ENCODE data around the gene INSIG2. TPM values are rescaled to one million over a fixed set of nuclear protein-coding genes. Genes with fewer than 3 reads are reported as not detected.

INSIG2 gene
- total RNA-seq, 4 donors from 2014 or later, result 3.6 to 42.4 (median 25.8) TPM

DNA sequence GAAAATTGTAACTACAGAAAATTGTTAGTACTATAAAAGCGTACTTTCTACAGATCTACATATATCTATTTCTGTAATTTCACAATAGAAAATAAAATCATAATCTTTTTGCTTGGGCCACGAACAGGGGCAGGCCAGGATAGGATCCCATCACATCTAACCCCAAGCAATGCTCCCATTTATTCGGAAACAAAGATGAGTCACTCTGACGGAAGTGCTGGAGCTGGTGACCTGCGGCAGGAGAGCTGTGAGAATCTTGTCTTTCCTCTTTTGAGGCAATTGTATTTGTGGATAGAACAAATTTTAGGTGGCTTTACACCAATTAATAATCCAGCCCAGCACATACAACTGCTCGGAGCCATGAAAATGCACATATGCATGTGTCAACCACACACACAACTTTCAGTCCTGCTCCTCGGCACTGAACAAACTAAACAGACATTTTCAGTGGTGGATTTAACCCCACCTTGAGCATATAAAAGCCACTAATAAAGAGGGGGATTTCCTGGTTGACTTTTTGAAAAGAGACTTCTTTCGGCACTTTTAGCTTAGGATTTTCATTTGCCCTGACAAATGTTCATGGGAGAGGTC is 22.3 kb upstream of the INSIG2 start:
- Histone ChIP-seq H3K9me3 (no peaks in the 10 kb centered on the region), H3K4me3 (no peak overlapping the region), H3K27me3 (no peaks in the 10 kb centered on the region), H3K4me1 (no peaks in the 10 kb centered on the region), H3K27ac (no peak overlapping the region), H3K36me3 (no peaks in the 10 kb centered on the region)
- intact Hi-C loops (cut with DNase I; ENCODE audit: low total_unique reads), result no loop called here
- TF ChIP-seq POLR2A (IDR thresholded peaks at IDR 0.05), result no peak
- TF ChIP-seq, protein P1, sequence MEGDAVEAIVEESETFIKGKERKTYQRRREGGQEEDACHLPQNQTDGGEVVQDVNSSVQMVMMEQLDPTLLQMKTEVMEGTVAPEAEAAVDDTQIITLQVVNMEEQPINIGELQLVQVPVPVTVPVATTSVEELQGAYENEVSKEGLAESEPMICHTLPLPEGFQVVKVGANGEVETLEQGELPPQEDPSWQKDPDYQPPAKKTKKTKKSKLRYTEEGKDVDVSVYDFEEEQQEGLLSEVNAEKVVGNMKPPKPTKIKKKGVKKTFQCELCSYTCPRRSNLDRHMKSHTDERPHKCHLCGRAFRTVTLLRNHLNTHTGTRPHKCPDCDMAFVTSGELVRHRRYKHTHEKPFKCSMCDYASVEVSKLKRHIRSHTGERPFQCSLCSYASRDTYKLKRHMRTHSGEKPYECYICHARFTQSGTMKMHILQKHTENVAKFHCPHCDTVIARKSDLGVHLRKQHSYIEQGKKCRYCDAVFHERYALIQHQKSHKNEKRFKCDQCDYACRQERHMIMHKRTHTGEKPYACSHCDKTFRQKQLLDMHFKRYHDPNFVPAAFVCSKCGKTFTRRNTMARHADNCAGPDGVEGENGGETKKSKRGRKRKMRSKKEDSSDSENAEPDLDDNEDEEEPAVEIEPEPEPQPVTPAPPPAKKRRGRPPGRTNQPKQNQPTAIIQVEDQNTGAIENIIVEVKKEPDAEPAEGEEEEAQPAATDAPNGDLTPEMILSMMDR (IDR thresholded peaks at IDR 0.05), result no peak
- DNase-seq, result no peak

DNA sequence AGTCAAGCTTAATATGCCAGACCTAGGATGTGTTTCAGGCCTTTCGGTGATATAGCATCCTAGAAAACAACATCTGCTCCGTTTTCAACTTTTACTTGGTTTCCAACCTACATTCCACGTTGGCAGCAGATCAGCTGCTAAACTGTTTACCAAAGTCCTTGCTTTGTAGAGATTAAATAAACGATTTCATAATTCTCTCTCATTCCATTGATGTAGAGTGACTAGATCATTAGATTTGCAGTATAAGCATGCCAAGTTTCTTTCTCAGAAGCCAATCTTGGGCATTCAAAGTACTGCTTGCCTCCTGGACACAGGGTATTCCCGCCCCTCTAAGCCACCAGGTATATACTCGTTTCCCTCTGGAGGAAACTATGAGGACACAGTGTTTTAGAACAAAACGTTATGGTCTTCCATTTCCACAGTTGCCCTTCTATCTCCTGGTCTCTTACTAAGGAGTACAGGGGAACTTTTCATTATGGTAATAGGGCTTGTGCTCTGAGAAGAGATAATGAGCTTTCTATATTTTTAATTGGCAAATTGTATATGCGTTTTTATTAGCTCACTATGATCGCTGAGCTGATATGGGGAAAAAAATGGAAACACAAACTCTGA is 10.5 kb upstream of the INSIG2 start:
- intact Hi-C loops (cut with DNase I; ENCODE audit: low total_unique reads), result no loop called here
- H3K4me1 ChIP-seq, result no peaks in the 10 kb centered on the region
- no peaks in the 10 kb centered on the region for H3K9me3 ChIP-seq
- H3K27me3 ChIP-seq, result no peaks in the 10 kb centered on the region
- no peak overlapping the region for H3K27ac ChIP-seq
- no peak for TF ChIP-seq POLR2A (IDR thresholded peaks at IDR 0.05)
- TF ChIP-seq, protein P1 (IDR thresholded peaks at IDR 0.05), result no peak
- DNase-seq, result no peak
- H3K4me3 ChIP-seq, result no peak overlapping the region
- H3K36me3 ChIP-seq, result no peaks in the 10 kb centered on the region

DNA sequence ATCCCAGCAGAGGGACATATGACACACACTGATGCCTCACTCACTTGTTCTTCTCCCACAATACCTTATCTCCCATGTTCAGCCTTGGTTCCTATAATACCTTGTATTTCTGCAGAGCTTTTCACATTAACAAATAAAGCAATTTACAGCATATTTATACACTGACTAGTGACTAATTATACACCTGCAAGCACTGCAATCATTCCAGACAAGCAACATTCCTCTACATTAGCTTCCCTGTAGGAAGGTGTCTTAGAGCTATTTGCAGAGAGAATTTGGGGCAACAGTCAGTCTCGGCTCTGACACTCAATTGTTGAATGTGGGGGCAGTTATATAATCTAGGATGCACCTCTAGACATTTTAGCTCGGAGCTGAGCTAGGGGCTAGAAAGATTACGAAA is 9.5 kb upstream of the INSIG2 start:
- DNase-seq, result no peak
- TF ChIP-seq, protein P1 (IDR thresholded peaks at IDR 0.05), result no peak
- no peak for TF ChIP-seq POLR2A (IDR thresholded peaks at IDR 0.05)
- Histone ChIP-seq H3K4me3 (no peak overlapping the region), H3K36me3 (no peaks in the 10 kb centered on the region), H3K27me3 (no peaks in the 10 kb centered on the region), H3K9me3 (no peaks in the 10 kb centered on the region), H3K4me1 (no peaks in the 10 kb centered on the region), H3K27ac (no peak overlapping the region)
- intact Hi-C loops (cut with DNase I; ENCODE audit: low total_unique reads), result no loop called here

DNA sequence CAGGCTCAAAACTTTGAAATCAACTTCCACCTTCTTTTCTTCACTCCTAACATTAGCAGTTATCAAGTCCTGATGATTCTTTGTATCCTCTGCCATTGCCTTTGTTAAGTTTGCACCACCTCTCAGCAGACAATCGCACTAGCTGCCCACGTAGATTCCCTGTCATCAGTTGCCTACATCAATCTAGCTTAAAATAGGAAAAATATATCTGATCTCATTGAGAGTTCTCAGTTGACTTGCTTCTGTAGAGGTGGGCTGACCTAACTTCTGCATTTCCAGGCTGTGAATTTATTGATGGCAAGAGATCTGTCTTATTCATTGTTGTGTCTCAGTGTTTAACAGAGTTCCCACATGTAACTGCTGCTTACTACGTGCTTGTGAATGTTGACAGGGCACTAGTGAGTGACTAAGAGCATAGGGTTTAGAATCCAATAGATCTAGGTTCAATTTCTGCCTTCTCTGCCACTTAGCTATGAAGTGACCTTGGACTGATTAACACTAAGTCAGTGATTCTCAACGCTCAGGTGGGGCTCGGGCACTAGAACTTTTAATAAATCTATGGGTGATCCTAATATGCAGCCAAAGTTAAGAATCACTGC is 3.7 kb upstream of the INSIG2 start:
- DNase-seq, result no peak
- no peaks in the 10 kb centered on the region for H3K27me3 ChIP-seq
- no peak overlapping the region for H3K4me3 ChIP-seq
- H3K9me3 ChIP-seq, result no peaks in the 10 kb centered on the region
- TF ChIP-seq, protein P1 (IDR thresholded peaks at IDR 0.05), result no peak
- TF ChIP-seq POLR2A (IDR thresholded peaks at IDR 0.05), result no peak
- intact Hi-C loops (cut with DNase I; ENCODE audit: low total_unique reads), result no loop called here
- H3K27ac ChIP-seq, result no peak overlapping the region
- H3K36me3 ChIP-seq, result no peaks in the 10 kb centered on the region
- peaks cover 0 to 4% of the 10 kb centered on the region in 2 donors for H3K4me1 ChIP-seq

All from uterus (tissue), 4 donors.